NCI-H2196 (cell line): ENCODE results near the gene ARHGAP24.
A peak's percentile ranks its signal among the peaks of the same experiment; 100 is the strongest.
"Not testable (repeated sequence)": the region's sequence is repeated elsewhere in the genome, so short reads cannot be mapped to it uniquely, and the experiment has no call there.

ENCODE experiments used
- DNase-seq: peaks from one replicate; lab custom pipeline; 2025; ENCODE audit not compliant: unreplicated experiment; lab: John Stamatoyannopoulos, UW

Gene ARHGAP24

GRCh38 chr4:86001591-86001990 lies 526.6 kb downstream of the ARHGAP24 start:
- no peak for DNase-seq

- DNase-seq = no peak
Observed at GRCh38 chr4:86004030-86004429, 529.1 kb downstream of the ARHGAP24 start.

GRCh38 chr4:86006057-86006456 lies 531.1 kb downstream of the ARHGAP24 start:
- no peak for DNase-seq

- DNase-seq = no peak
Observed at GRCh38 chr4:86007042-86007441, 532.1 kb downstream of the ARHGAP24 start.

GRCh38 chr4:86011117-86011516 lies 536.2 kb downstream of the ARHGAP24 start:
- no peak for DNase-seq

GRCh38 chr4:86013621-86014020 lies 538.7 kb downstream of the ARHGAP24 start:
- DNase-seq = no peak

GRCh38 chr4:86014599-86014998 lies 539.6 kb downstream of the ARHGAP24 start:
- DNase-seq = no peak

GRCh38 chr4:86015412-86016350 lies 540.7 kb downstream of the ARHGAP24 start:
- DNase-seq = no peak

GRCh38 chr4:86019362-86019761 lies 544.4 kb downstream of the ARHGAP24 start:
- DNase-seq = no peak

GRCh38 chr4:86019906-86020305 lies 545.0 kb downstream of the ARHGAP24 start:
- no peak for DNase-seq

GRCh38 chr4:86021671-86022070 lies 546.7 kb downstream of the ARHGAP24 start:
- DNase-seq = not testable (repeated sequence)

- DNase-seq = no peak
Observed at GRCh38 chr4:86026720-86027119, 551.8 kb downstream of the ARHGAP24 start.

- no peak for DNase-seq
Observed at GRCh38 chr4:86031927-86032326, 557.0 kb downstream of the ARHGAP24 start.

GRCh38 chr4:86032476-86033022 lies 557.6 kb downstream of the ARHGAP24 start:
- DNase-seq = no peak

- no peak for DNase-seq
Observed at GRCh38 chr4:86033171-86033570, 558.2 kb downstream of the ARHGAP24 start.

GRCh38 chr4:86034616-86035015 lies 559.7 kb downstream of the ARHGAP24 start:
- DNase-seq = no peak

GRCh38 chr4:86035688-86036087 lies 560.7 kb downstream of the ARHGAP24 start:
- DNase-seq = no peak

GRCh38 chr4:86036736-86037135 lies 561.8 kb downstream of the ARHGAP24 start:
- peak; percentile 2 for DNase-seq

GRCh38 chr4:86038037-86038436 lies 563.1 kb downstream of the ARHGAP24 start:
- no peak for DNase-seq

- DNase-seq = peak; percentile 15
Observed at GRCh38 chr4:86043755-86044592, 569.0 kb downstream of the ARHGAP24 start.

- DNase-seq = no peak
Observed at GRCh38 chr4:86044593-86044985, 569.6 kb downstream of the ARHGAP24 start.

- DNase-seq = no peak
Observed at GRCh38 chr4:86048426-86048825, 573.5 kb downstream of the ARHGAP24 start.
